Measurements from ENCODE around the gene CCDC157.

GRCh38 chr22:30400159-30400558 is 43.4 kb downstream of the CCDC157 start:
- no peak for TF ChIP-seq POLR2A (IDR thresholded peaks at IDR 0.05)
- TF ChIP-seq, protein P1, sequence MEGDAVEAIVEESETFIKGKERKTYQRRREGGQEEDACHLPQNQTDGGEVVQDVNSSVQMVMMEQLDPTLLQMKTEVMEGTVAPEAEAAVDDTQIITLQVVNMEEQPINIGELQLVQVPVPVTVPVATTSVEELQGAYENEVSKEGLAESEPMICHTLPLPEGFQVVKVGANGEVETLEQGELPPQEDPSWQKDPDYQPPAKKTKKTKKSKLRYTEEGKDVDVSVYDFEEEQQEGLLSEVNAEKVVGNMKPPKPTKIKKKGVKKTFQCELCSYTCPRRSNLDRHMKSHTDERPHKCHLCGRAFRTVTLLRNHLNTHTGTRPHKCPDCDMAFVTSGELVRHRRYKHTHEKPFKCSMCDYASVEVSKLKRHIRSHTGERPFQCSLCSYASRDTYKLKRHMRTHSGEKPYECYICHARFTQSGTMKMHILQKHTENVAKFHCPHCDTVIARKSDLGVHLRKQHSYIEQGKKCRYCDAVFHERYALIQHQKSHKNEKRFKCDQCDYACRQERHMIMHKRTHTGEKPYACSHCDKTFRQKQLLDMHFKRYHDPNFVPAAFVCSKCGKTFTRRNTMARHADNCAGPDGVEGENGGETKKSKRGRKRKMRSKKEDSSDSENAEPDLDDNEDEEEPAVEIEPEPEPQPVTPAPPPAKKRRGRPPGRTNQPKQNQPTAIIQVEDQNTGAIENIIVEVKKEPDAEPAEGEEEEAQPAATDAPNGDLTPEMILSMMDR (IDR thresholded peaks at IDR 0.05) = no peak
